Measurements from ENCODE around the gene RBPJ. TPM values are rescaled to one million over a fixed set of nuclear protein-coding genes. Genes with fewer than 3 reads are reported as not detected.
"Not testable (repeated sequence)": the region's sequence is repeated elsewhere in the genome, so short reads cannot be mapped to it uniquely, and the experiment has no call there.

Gene RBPJ
- total RNA-seq, 4 donors from 2014 or later, result 42.9 to 238 (median 75.2) TPM

GRCh38 chr4:26386386-26386785 lies 65.6 kb downstream of the RBPJ start:
- TF ChIP-seq POLR2A (IDR thresholded peaks at IDR 0.05) (no peak), CTCF (IDR thresholded peaks at IDR 0.05) (no peak)
- no peak for DNase-seq
- intact Hi-C loops (cut with DNase I; ENCODE audit: low total_unique reads), result no loop called here

GRCh38 chr4:26388671-26389070 lies 67.9 kb downstream of the RBPJ start:
- no peak overlapping the region for H3K4me3 ChIP-seq
- H3K36me3 ChIP-seq, result no peaks in the 10 kb centered on the region
- H3K4me1 ChIP-seq, result no peaks in the 10 kb centered on the region
- H3K9me3 ChIP-seq, result no peaks in the 10 kb centered on the region
- intact Hi-C loops (cut with DNase I; ENCODE audit: low total_unique reads), result no loop called here
- H3K27ac ChIP-seq, result no peak overlapping the region
- no peak for DNase-seq
- TF ChIP-seq CTCF (IDR thresholded peaks at IDR 0.05) (no peak), POLR2A (IDR thresholded peaks at IDR 0.05) (no peak)
- no peaks in the 10 kb centered on the region for H3K27me3 ChIP-seq

More at GRCh38 chr4:26386386-26386785, 65.6 kb downstream of the RBPJ start:
- no peak overlapping the region for H3K4me3 ChIP-seq
- no peak overlapping the region for H3K27ac ChIP-seq
- H3K36me3 ChIP-seq, result no peaks in the 10 kb centered on the region
- no peaks in the 10 kb centered on the region for H3K9me3 ChIP-seq
- no peaks in the 10 kb centered on the region for H3K4me1 ChIP-seq
- H3K27me3 ChIP-seq, result no peaks in the 10 kb centered on the region

- H3K4me1 ChIP-seq, result no peaks in the 10 kb centered on the region
- H3K9me3 ChIP-seq, result no peaks in the 10 kb centered on the region
- DNase-seq, result peak; percentile 36 to 37
- H3K36me3 ChIP-seq, result no peaks in the 10 kb centered on the region
- H3K27me3 ChIP-seq, result no peaks in the 10 kb centered on the region
- peak overlapping the region; percentile 19 to 33 for H3K27ac ChIP-seq
- no peak for TF ChIP-seq POLR2A (IDR thresholded peaks at IDR 0.05)
- intact Hi-C loops (cut with DNase I; ENCODE audit: low total_unique reads), result no loop called here
- no peak overlapping the region for H3K4me3 ChIP-seq
Measured at GRCh38 chr4:26397086-26397485, 76.3 kb downstream of the RBPJ start.

- Histone ChIP-seq H3K9me3 (no peaks in the 10 kb centered on the region), H3K27me3 (no peaks in the 10 kb centered on the region), H3K4me3 (no peak overlapping the region), H3K36me3 (no peaks in the 10 kb centered on the region), H3K4me1 (no peaks in the 10 kb centered on the region), H3K27ac (no peak overlapping the region)
- no peak for DNase-seq
- intact Hi-C loops (cut with DNase I; ENCODE audit: low total_unique reads), result no loop called here
- TF ChIP-seq POLR2A (IDR thresholded peaks at IDR 0.05), result no peak
- TF ChIP-seq CTCF (IDR thresholded peaks at IDR 0.05), result no peak
Measured at GRCh38 chr4:26400132-26400531, 79.3 kb downstream of the RBPJ start.

- H3K9me3 ChIP-seq; H3K4me3 ChIP-seq; H3K27me3 ChIP-seq; H3K36me3 ChIP-seq; DNase-seq; H3K4me1 ChIP-seq; intact Hi-C loops (cut with DNase I; ENCODE audit: low total_unique reads); H3K27ac ChIP-seq: not testable (repeated sequence)
Measured at GRCh38 chr4:26402017-26402416, 81.2 kb downstream of the RBPJ start.

- Histone ChIP-seq H3K9me3 (peaks cover 0 to 4% of the 10 kb centered on the region in 2 donors), H3K4me3 (no peak overlapping the region), H3K27ac (no peak overlapping the region), H3K36me3 (no peaks in the 10 kb centered on the region), H3K4me1 (no peaks in the 10 kb centered on the region), H3K27me3 (no peaks in the 10 kb centered on the region)
- TF ChIP-seq CTCF (IDR thresholded peaks at IDR 0.05) (no peak), POLR2A (IDR thresholded peaks at IDR 0.05) (no peak)
- no peak for DNase-seq
- intact Hi-C loops (cut with DNase I; ENCODE audit: low total_unique reads), result no loop called here
Measured at GRCh38 chr4:26402458-26402857, 81.6 kb downstream of the RBPJ start.
